ENCODE results near the gene FOXP1.

- TF ChIP-seq CTCF (IDR thresholded peaks at IDR 0.05; ENCODE audit: low read depth, low read length, missing input control) (no peak), TAF1 (conservative IDR thresholded peaks at IDR 0.05) (no peak), ZBTB33 (IDR thresholded peaks at IDR 0.05) (no peak), REST (IDR thresholded peaks at IDR 0.05) (no peak), YY1 (IDR thresholded peaks at IDR 0.05) (no peak), SP1 (IDR thresholded peaks at IDR 0.05) (no peak), ATF3 (IDR thresholded peaks at IDR 0.05) (no peak)
Observed at GRCh38 chr3:71484452-71484851, 99.1 kb downstream of the FOXP1 start.
